CD4-positive, alpha-beta T cell (primary cell): Measurements from ENCODE around the gene HOMER3. TPM values are rescaled to one million over a fixed set of nuclear protein-coding genes. Genes with fewer than 3 reads are reported as not detected.

Experiments used
- ATAC-seq: fragments of 200-7000 bp; cut with Tn5 transposase; one replicate; pipeline ENCODE4 v1.10.0; 2022; ENCODE audit warnings: mild to moderate bottlenecking; ENCODE audit not compliant: poor library complexity
- CTCF ChIA-PET: fragments of 350-600 bp; sonication (Branson Sonifier 250); formaldehyde crosslinking; loops from one replicate; lab custom pipeline; 2021; ENCODE audit warnings: antibody characterized with exemption, inconsistent platforms; lab: Charles Lee
- POLR2A ChIA-PET: fragments of 350-600 bp; sonication (Branson Sonifier 250); formaldehyde crosslinking; loops from one replicate; lab custom pipeline; 2021; ENCODE audit warnings: antibody characterized with exemption, inconsistent platforms; lab: Charles Lee
- DNase-seq, 14 experiments: peaks; one replicate each; pipeline ENCODE4 v3.0.0-alpha.2; 2013 to 2020; ENCODE audit warnings: mixed read lengths in 2 of 14
- H3K27ac ChIP-seq, 2 donors: one replicate each; pipeline versions ENCODE4 v1.5.1 to v1.7.0; 2013; ENCODE audit warnings: low read length in 2 of 2, low read depth in 1 of 2, mild to moderate bottlenecking in 1 of 2
- H3K27me3 ChIP-seq, 2 experiments: 1 replicate in 1 of 2; 2 replicates in 1 of 2; pipeline versions ENCODE4 v1.6.1 to v1.7.0; 2013; ENCODE audit warnings: low read length in 2 of 2, control low read depth in 1 of 2, mild to moderate bottlenecking in 1 of 2, moderate library complexity in 1 of 2; ENCODE audit not compliant: insufficient read depth in 2 of 2, control insufficient read depth in 1 of 2
- H3K36me3 ChIP-seq: one replicate; pipeline ENCODE4 v1.6.1; 2013; ENCODE audit warnings: low read length, control low read depth; ENCODE audit not compliant: insufficient read depth
- H3K4me1 ChIP-seq: one replicate; pipeline ENCODE4 v1.6.1; 2013; ENCODE audit warnings: low read length, control low read depth; ENCODE audit not compliant: insufficient read depth
- H3K4me3 ChIP-seq: one replicate; pipeline ENCODE4 v1.5.1; 2013; ENCODE audit warnings: mild to moderate bottlenecking, low read length, moderate library complexity
- H3K9me3 ChIP-seq, 2 experiments: 1 replicate in 1 of 2; 2 replicates in 1 of 2; pipeline versions ENCODE4 v1.6.1 to v1.7.0; 2013; ENCODE audit warnings: low read length in 2 of 2, mild to moderate bottlenecking in 2 of 2, control low read depth in 1 of 2, moderate library complexity in 1 of 2; ENCODE audit not compliant: control insufficient read depth in 1 of 2, insufficient read depth in 1 of 2
- H3K27ac Mint-ChIP-seq: one replicate; pipeline ENCODE4 v1.8.0; 2020; ENCODE audit warnings: mixed read lengths
- H3K27me3 Mint-ChIP-seq: one replicate; pipeline ENCODE4 v1.8.0; 2021; ENCODE audit warnings: mixed read lengths
- H3K36me3 Mint-ChIP-seq: one replicate; pipeline ENCODE4 v1.8.0; 2021; ENCODE audit warnings: low read depth, mixed read lengths
- H3K4me1 Mint-ChIP-seq: one replicate; pipeline ENCODE4 v1.8.0; 2021; ENCODE audit warnings: low read depth, mixed read lengths
- H3K4me3 Mint-ChIP-seq: one replicate; pipeline ENCODE4 v1.8.0; 2020; ENCODE audit warnings: mild to moderate bottlenecking, mixed read lengths
- H3K9me3 Mint-ChIP-seq: one replicate; pipeline ENCODE4 v1.8.0; 2020; ENCODE audit warnings: mixed read lengths
- CTCF ChIP-seq: fragments of 200-600 bp; IDR thresholded peaks from one replicate; pipeline ENCODE4 v1.8.0; 2022; ENCODE audit warnings: antibody characterized with exemption, mild to moderate bottlenecking
- intact Hi-C, 2 experiments: fragments of 100-400 bp; cut with DNase I in 1 of 2; cut with micrococcal nuclease in 1 of 2; formaldehyde crosslinking; loops; one replicate each; pipeline versions ENCODE4 v1.15.1 to v1.9.0; 2023 to 2025; cut with DNase I, micrococcal nuclease
- total RNA-seq, 174 experiments: library from RNA in 2 of 174; stranded (reverse) in 2 of 174; gene quantifications; one replicate each; pipeline ENCODE4 v1.2.3 and lab custom pipeline; 2021 to 2026

The HOMER3 gene
- total RNA-seq, 2 experiments from 2014 or later: 1.1 TPM

DNA sequence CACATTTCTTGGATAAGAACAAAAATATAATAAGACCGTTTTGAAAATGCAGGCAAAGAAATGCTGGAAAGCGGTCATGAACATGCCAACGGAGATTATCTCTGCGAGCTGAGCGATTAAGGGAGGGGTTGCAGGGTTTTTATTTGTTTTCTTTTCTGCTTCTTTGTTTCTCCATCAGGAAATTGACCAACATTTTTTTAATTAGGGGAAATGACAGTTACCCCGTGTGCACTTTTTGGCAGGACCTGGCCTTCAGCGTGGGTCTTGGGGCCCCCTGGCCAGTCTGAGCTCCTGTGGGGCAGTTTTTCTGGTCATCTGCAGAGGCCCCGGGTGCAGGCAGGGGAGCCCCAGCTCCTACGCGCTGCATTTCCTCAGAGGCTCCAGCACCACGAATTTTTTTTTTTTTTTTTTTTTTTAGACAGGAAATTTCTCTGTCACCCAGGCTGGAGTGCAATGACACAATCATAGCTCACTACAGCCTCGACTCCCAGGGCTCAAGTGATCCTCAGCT is 31.3 kb upstream of the HOMER3 start:
- Mint-ChIP-seq H3K27me3 (peaks cover 9% of the 10 kb centered on the region), H3K4me3 (no peak overlapping the region), H3K9me3 (no peaks in the 10 kb centered on the region), H3K36me3 (no peaks in the 10 kb centered on the region), H3K4me1 (no peaks in the 10 kb centered on the region), H3K27ac (no peak overlapping the region)
- DNase-seq: peak in 2 of 14 experiments; percentile 20 to 35
- Histone ChIP-seq H3K4me3 (no peak overlapping the region), H3K27me3 (peaks cover 0 to 4% of the 10 kb centered on the region in 2 experiments), H3K9me3 (peaks cover 0 to 3% of the 10 kb centered on the region in 2 experiments), H3K36me3 (no peaks in the 10 kb centered on the region), H3K27ac (no peak overlapping the region), H3K4me1 (peaks cover 3% of the 10 kb centered on the region)
- ChIA-PET CTCF (interaction anchor here (1.2 kb wide), 1 partner anchor 173 kb away, joined by 4 read pairs; no protein-coding TSS in a partner anchor), POLR2A (no interaction called here)
- ATAC-seq: no peak
- intact Hi-C loops: no loop called here
- TF ChIP-seq CTCF: no peak

GRCh38 chr19:18969931-18970659 is 29.1 kb upstream of the HOMER3 start:
- Mint-ChIP-seq H3K27me3 (peaks cover 12% of the 10 kb centered on the region), H3K9me3 (no peaks in the 10 kb centered on the region), H3K4me1 (no peaks in the 10 kb centered on the region), H3K36me3 (no peaks in the 10 kb centered on the region), H3K4me3 (no peak overlapping the region), H3K27ac (no peak overlapping the region)
- ChIA-PET CTCF (no interaction called here), POLR2A (no interaction called here)
- no peak for ATAC-seq
- Histone ChIP-seq H3K9me3 (peaks cover 0 to 3% of the 10 kb centered on the region in 2 experiments), H3K27me3 (no peaks in the 10 kb centered on the region), H3K36me3 (no peaks in the 10 kb centered on the region), H3K4me1 (peaks cover 3% of the 10 kb centered on the region), H3K27ac (no peak overlapping the region), H3K4me3 (no peak overlapping the region)
- intact Hi-C loops: no loop called here
- DNase-seq: no peak
- TF ChIP-seq CTCF: no peak

DNA sequence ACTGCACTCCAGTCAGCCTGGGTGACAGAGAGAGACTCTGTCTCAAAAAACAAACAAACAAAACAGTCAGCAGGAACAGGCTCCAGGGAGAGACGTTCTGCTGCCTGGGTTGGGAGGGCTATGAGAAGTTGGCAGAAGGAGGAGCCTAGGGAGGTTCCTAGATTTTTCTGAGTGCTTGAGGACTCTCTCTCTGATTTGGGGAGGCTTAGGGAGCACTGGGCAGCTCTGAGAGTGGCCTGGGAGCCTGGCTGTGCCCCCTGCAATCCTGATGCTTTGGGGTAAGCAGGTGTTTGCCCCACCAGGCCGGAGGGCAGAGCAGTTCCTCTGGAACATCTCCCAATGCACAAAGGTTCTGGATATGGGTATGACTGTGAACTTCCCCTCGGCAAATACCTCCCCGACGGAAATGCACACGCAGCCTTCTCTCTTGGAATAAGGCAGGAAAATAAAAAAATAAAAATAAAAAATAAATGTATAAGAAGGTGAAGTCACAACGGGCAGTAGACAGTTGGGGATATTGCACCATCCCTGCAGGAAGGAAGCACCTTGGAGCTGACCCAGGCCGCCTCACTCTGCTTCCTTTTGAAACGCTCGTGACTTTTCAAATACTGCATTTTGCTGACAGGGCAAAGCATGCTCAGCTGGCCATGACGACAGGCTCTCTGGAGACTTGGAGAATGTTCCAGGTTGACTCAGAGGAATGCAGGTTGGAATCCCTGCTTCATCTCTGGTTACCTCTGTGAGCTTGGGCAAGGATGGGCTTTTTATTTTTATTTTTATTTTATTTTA is 26.5 kb upstream of the HOMER3 start:
- no peak for TF ChIP-seq CTCF
- peak in 2 of 14 experiments; percentile 46 to 51 for DNase-seq
- H3K4me1 Mint-ChIP-seq: no peaks in the 10 kb centered on the region
- Histone ChIP-seq H3K27ac (no peak overlapping the region), H3K4me3 (no peak overlapping the region), H3K36me3 (no peaks in the 10 kb centered on the region), H3K9me3 (peaks cover 0 to 3% of the 10 kb centered on the region in 2 experiments), H3K27me3 (peaks cover 2 to 3% of the 10 kb centered on the region in 2 experiments), H3K4me1 (peaks cover 3% of the 10 kb centered on the region)
- H3K9me3 Mint-ChIP-seq: no peaks in the 10 kb centered on the region
- no peak for ATAC-seq
- peaks cover 12% of the 10 kb centered on the region for H3K27me3 Mint-ChIP-seq
- POLR2A ChIA-PET: no interaction called here
- H3K27ac Mint-ChIP-seq: no peak overlapping the region
- intact Hi-C loops: no loop called here
- no peak overlapping the region for H3K4me3 Mint-ChIP-seq
- CTCF ChIA-PET: no interaction called here
- no peaks in the 10 kb centered on the region for H3K36me3 Mint-ChIP-seq
